Pulmonary artery endothelial cell (primary cell): ENCODE results near the gene PIK3R4. TPM values are rescaled to one million over a fixed set of nuclear protein-coding genes. Genes with fewer than 3 reads are reported as not detected.

Experiments used
- DNase-seq: peaks from one replicate; pipeline ENCODE4 v3.0.0-alpha.2; 2011; ENCODE audit warnings: low read depth, low spot score
- total RNA-seq: library from RNA; depleted of rRNA; stranded (reverse); fragments of >200 nt; gene quantifications from 2 replicates; pipeline ENCODE4 v1.2.3, GENCODE V29; 2014

The PIK3R4 gene
- 35.4 and 37.7 TPM in 2 replicates for total RNA-seq

GRCh38 chr3:130746246-130747039, at the start of gene PIK3R4:
Gene PIK3R4 (minus strand): TSS chr3:130746829. CDS start chr3:130745218, 1,611 bp downstream.
- DNase-seq, result peak; percentile 94

GRCh38 chr3:130795396-130795795, 48.8 kb upstream of the PIK3R4 start:
- no peak for DNase-seq

- no peak for DNase-seq
These were observed 45.6 kb upstream of the PIK3R4 start for GRCh38 chr3:130792246-130792645.

- no peak for DNase-seq
These were observed 43.2 kb upstream of the PIK3R4 start for GRCh38 chr3:130789782-130790322.

- no peak for DNase-seq
These were observed 40.9 kb upstream of the PIK3R4 start for GRCh38 chr3:130787422-130788068.

GRCh38 chr3:130786306-130786705, 39.7 kb upstream of the PIK3R4 start:
- no peak for DNase-seq

- DNase-seq, result no peak
These were observed 37.0 kb upstream of the PIK3R4 start for GRCh38 chr3:130783629-130784028.

GRCh38 chr3:130779486-130779885, 32.9 kb upstream of the PIK3R4 start:
- DNase-seq, result no peak

- no peak for DNase-seq
These were observed 32.4 kb upstream of the PIK3R4 start for GRCh38 chr3:130779031-130779430.

- no peak for DNase-seq
These were observed 26.7 kb upstream of the PIK3R4 start for GRCh38 chr3:130773366-130773765.

- no peak for DNase-seq
These were observed 25.5 kb upstream of the PIK3R4 start for GRCh38 chr3:130772129-130772528.

- DNase-seq, result no peak
These were observed 24.0 kb upstream of the PIK3R4 start for GRCh38 chr3:130770644-130771043.

GRCh38 chr3:130761730-130762311, 15.2 kb upstream of the PIK3R4 start:
- DNase-seq, result no peak

GRCh38 chr3:130760922-130761321, 14.3 kb upstream of the PIK3R4 start:
- DNase-seq, result no peak

GRCh38 chr3:130759692-130760338, 13.2 kb upstream of the PIK3R4 start:
- DNase-seq, result no peak

GRCh38 chr3:130758624-130759369, 12.2 kb upstream of the PIK3R4 start:
- no peak for DNase-seq

- DNase-seq, result no peak
These were observed 11.1 kb upstream of the PIK3R4 start for GRCh38 chr3:130757611-130758150.

- DNase-seq, result no peak
These were observed 9.0 kb upstream of the PIK3R4 start for GRCh38 chr3:130755666-130756065.

GRCh38 chr3:130748981-130749380, 2.4 kb upstream of the PIK3R4 start:
- no peak for DNase-seq

- no peak for DNase-seq
These were observed 1.8 kb upstream of the PIK3R4 start for GRCh38 chr3:130748467-130748861.

- DNase-seq, result no peak
These were observed 3.3 kb downstream of the PIK3R4 start for GRCh38 chr3:130743354-130743753.
